Ishikawa (cell line): ENCODE measurements around the gene NCAPH2.

Experiments
- CEBPB ChIP-seq: IDR thresholded peaks from 2 replicates; pipeline ENCODE4 v1.6.1; 2012
- CREB1 ChIP-seq: IDR thresholded peaks from 2 replicates; pipeline ENCODE4 v1.6.1; 2012; ENCODE audit warnings: low read depth
- EGR1 ChIP-seq: IDR thresholded peaks from 2 replicates; pipeline ENCODE4 v1.6.1; 2012
- REST ChIP-seq: IDR thresholded peaks from 2 replicates; pipeline ENCODE4 v1.6.1; 2012; ENCODE audit warnings: low read depth, mild to moderate bottlenecking
- TAF1 ChIP-seq: IDR thresholded peaks from 2 replicates; pipeline ENCODE4 v1.6.1; 2012; ENCODE audit warnings: low read depth, mild to moderate bottlenecking
- USF1 ChIP-seq: IDR thresholded peaks from 2 replicates; pipeline ENCODE4 v1.6.1; 2012
- ZBTB7A ChIP-seq: IDR thresholded peaks from 2 replicates; pipeline ENCODE4 v1.6.1; 2012; ENCODE audit warnings: low read depth

DNA sequence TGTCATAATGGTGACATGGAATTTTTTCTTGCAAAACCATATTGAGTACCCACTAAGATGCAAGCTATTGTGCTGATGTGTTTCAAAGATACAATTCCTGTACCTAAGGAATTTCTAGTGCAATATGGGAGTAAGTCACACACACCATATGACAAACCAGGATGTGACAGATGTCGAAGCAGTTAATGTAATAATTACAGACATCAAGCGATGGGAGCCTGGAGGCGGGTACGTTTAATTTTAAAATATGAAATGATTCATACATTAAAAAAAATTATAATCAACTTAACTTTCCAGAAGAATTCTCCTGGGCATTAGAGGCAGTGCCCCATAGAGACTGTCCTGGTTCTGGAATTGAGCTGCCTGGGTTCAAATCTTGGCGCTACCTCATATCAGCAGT, 48.7 kb downstream of the NCAPH2 start:
- TF ChIP-seq REST (no peak), TAF1 (no peak), ZBTB7A (no peak), CEBPB (no peak), EGR1 (no peak), CREB1 (no peak), USF1 (no peak)
